Neuronal stem cell (in vitro differentiated cells): ENCODE data around the gene MAP4K3.

ENCODE experiments used
- DNase-seq: peaks from one replicate; pipeline ENCODE4 v3.0.0-alpha.2; 2013; ENCODE audit warnings: low spot score
- H2AFZ ChIP-seq: one replicate; pipeline ENCODE4 v1.6.1; 2013; ENCODE audit warnings: mild to moderate bottlenecking, low read length, inconsistent platforms
- H2AK5ac ChIP-seq: 2 replicates; pipeline ENCODE4 v1.6.1; 2013; ENCODE audit warnings: low read depth, mild to moderate bottlenecking, inconsistent platforms, low read length, moderate library complexity, mixed read lengths
- H2BK120ac ChIP-seq: 2 replicates; pipeline ENCODE4 v1.6.1; 2013; ENCODE audit warnings: low read depth, mild to moderate bottlenecking, inconsistent platforms, low read length, moderate library complexity, mixed read lengths
- H2BK12ac ChIP-seq: one replicate; pipeline ENCODE4 v1.6.1; 2013; ENCODE audit warnings: low read length, inconsistent platforms
- H2BK15ac ChIP-seq: 2 replicates; pipeline ENCODE4 v1.6.1; 2013; ENCODE audit warnings: mild to moderate bottlenecking, low read length, inconsistent platforms, mixed read lengths
- H2BK5ac ChIP-seq: one replicate; pipeline ENCODE4 v1.6.1; 2013; ENCODE audit warnings: inconsistent platforms, mild to moderate bottlenecking, low read length, moderate library complexity
- H3K14ac ChIP-seq: one replicate; pipeline ENCODE4 v1.6.1; 2013; ENCODE audit warnings: low read length, inconsistent platforms
- H3K18ac ChIP-seq: 2 replicates; pipeline ENCODE4 v1.6.1; 2013; ENCODE audit warnings: low read length, inconsistent platforms
- H3K23ac ChIP-seq: 2 replicates; pipeline ENCODE4 v1.6.1; 2013; ENCODE audit warnings: low read depth, mild to moderate bottlenecking, mixed read lengths, low read length, inconsistent platforms; ENCODE audit not compliant: poor library complexity
- H3K27ac ChIP-seq: replicated peaks from 3 replicates; pipeline ENCODE4 v1.5.1; 2013; ENCODE audit warnings: low read length, inconsistent platforms
- H3K27me3 ChIP-seq, 3 experiments: 2 replicates each; pipeline ENCODE4 v1.6.1; 2013; ENCODE audit warnings: low read length in 3 of 3, mild to moderate bottlenecking in 2 of 3, inconsistent platforms in 1 of 3, low read depth in 1 of 3, mixed read lengths in 1 of 3, moderate library complexity in 1 of 3; ENCODE audit not compliant: control insufficient read depth in 3 of 3, insufficient read depth in 3 of 3
- H3K36me3 ChIP-seq, 2 donors: replicated peaks in 1 of 2; 2 replicates each; pipeline ENCODE4 v1.6.1; 2013; ENCODE audit warnings: low read length in 2 of 2; ENCODE audit not compliant: control insufficient read depth in 2 of 2, insufficient read depth in 2 of 2
- H3K4ac ChIP-seq: 2 replicates; pipeline ENCODE4 v1.6.1; 2013; ENCODE audit warnings: inconsistent platforms, mild to moderate bottlenecking, low read length, moderate library complexity
- H3K4me1 ChIP-seq, 2 donors: 1 replicate in 1 of 2; 2 replicates in 1 of 2; pipeline ENCODE4 v1.6.1; 2013; ENCODE audit warnings: low read length in 2 of 2, low read depth in 1 of 2; ENCODE audit not compliant: control insufficient read depth in 2 of 2, insufficient read depth in 1 of 2
- H3K4me2 ChIP-seq: one replicate; pipeline ENCODE4 v1.6.1; 2013; ENCODE audit warnings: mild to moderate bottlenecking, low read length, inconsistent platforms; ENCODE audit not compliant: insufficient read depth, poor library complexity, severe bottlenecking
- H3K4me3 ChIP-seq, 2 donors: 2 replicates each; pipeline ENCODE4 v1.5.1; 2013; ENCODE audit warnings: low read length in 2 of 2, mild to moderate bottlenecking in 2 of 2, inconsistent platforms in 1 of 2, moderate library complexity in 1 of 2
- H3K79me1 ChIP-seq: one replicate; pipeline ENCODE4 v1.6.1; 2013; ENCODE audit warnings: low read depth, mild to moderate bottlenecking, inconsistent platforms, low read length, moderate library complexity
- H3K9ac ChIP-seq: one replicate; pipeline ENCODE4 v1.6.1; 2013; ENCODE audit warnings: mild to moderate bottlenecking, low read depth, low read length, inconsistent platforms; ENCODE audit not compliant: poor library complexity
- H3K9me3 ChIP-seq, 2 donors: replicated peaks in 1 of 2; 2 replicates each; pipeline versions ENCODE3 to v1.6.1; 2013; ENCODE audit warnings: low read length in 2 of 2, mild to moderate bottlenecking in 2 of 2, inconsistent platforms in 1 of 2, low read depth in 1 of 2, mixed read lengths in 1 of 2, moderate library complexity in 1 of 2; ENCODE audit not compliant: control insufficient read depth in 2 of 2, insufficient read depth in 1 of 2
- H4K8ac ChIP-seq: one replicate; pipeline ENCODE4 v1.6.1; 2013; ENCODE audit warnings: low read depth, mild to moderate bottlenecking, inconsistent platforms, low read length, moderate library complexity
- H4K91ac ChIP-seq: one replicate; pipeline ENCODE4 v1.6.1; 2013; ENCODE audit warnings: low read length, low read depth, mild to moderate bottlenecking, inconsistent platforms; ENCODE audit not compliant: poor library complexity
- WGBS, 2 donors: extraction: QIAGEN DNeasy Blood & Tissue Kit; methylation state at CpG; one replicate each; pipeline ENCODE4 v1.1.7; 2013; ENCODE audit warnings: missing lambda C conversion rate in 2 of 2, mixed read lengths in 1 of 2; ENCODE audit not compliant: insufficient read length in 2 of 2, insufficient replicate concordance in 1 of 2; ENCODE audit errors: extremely low coverage in 2 of 2; 5-methylcytosine and 5-hydroxymethylcytosine counted together

Gene MAP4K3

DNA sequence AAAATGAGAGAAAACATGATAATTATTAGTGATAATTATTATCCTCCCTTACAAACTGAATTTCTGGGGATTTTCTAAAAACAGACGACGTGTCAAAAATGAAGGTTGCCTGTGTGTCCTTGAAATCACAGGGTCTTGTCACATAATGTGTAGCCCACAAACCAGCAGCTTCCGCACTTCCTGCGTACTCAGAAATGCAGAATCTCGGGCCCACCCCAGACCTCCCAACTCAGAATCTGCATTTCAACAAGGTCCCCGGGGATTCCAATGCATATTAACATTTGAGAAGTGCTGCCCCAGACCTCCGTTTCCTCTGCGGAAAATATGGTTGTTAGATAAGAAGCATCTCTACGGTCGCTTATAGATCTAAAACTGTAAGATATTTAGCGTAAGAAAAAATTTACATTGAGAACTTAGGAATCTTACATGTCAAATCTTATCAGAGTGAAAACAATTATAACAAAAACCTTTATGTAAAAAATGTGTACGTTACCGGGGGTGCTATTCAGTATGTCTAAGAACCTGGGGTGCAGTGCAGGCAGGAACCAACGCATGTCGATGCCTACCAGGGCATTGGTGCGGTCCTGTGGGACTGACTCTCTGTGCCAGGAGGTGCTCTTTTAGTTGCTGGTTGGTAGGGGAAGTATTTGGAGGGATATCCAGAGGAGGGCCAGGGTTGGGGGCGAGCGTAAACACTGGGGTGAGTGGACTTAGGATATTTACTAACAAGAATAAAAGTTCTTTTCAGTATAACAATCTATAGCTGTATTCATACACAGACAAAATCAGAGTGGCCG, 208.5 kb downstream of the MAP4K3 start:
- Histone ChIP-seq H3K4me3 (peak overlapping the region; percentile 26 to 67), H2BK12ac (no peak overlapping the region), H3K27ac (no peak overlapping the region), H3K4me1 (peaks cover 0 to 2% of the 10 kb centered on the region in 2 donors), H3K18ac (no peak overlapping the region), H2BK5ac (no peak overlapping the region), H2BK120ac (no peak overlapping the region), H2AFZ (peak overlapping the region; percentile 86), H3K4me2 (peak overlapping the region; percentile 84), H4K8ac (no peak overlapping the region), H4K91ac (no peak overlapping the region), H2BK15ac (no peak overlapping the region), H3K36me3 (no peaks in the 10 kb centered on the region), H3K79me1 (no peaks in the 10 kb centered on the region), H3K9ac (no peak overlapping the region), H2AK5ac (no peak overlapping the region), H3K4ac (no peak overlapping the region), H3K9me3 (no peaks in the 10 kb centered on the region), H3K27me3 (no peaks in the 10 kb centered on the region), H3K14ac (no peak overlapping the region), H3K23ac (no peak overlapping the region)
- DNase-seq = peak; percentile 33
- WGBS, 2 donors = no CpG with 5 or more reads among the region's 19 CpGs

DNA sequence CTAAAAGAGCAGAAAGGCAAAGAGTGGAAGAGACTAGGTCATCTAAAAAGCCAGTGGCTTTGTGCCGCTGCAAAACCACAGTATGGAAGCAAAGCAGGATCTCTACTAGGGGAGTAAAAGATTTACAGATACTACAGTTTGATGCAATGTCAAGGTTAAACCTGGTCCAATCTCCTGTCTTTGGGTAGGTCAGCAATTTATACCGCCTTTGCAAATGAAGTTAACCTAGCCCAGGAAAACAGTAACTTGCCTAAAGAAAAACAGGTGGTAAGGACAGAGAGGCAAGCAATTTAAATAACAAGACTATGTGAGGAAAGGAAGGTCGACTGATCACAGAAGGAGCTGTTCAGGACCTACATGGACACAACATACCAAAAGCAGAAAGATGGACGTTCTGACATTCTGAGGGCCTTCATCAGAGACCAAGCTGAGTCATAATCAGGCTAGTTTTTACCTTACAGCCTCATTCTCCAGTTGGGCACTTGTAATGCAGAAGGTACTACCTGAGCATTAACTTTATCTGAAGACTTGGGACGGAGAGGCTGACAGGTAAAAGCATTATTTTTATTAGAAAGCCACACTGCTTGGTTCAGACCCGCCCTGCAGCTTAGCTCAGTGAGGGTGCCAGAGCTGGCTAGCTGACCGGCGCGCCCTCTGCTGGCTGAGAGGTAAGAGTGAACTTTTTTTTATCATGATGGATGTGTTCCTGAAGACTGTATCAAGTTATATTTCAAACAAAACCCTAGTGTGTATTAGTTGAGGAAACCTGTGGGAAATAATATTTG, 209.3 kb downstream of the MAP4K3 start:
- no peak overlapping the region for H3K9ac ChIP-seq
- DNase-seq = peak; percentile 54
- H3K4ac ChIP-seq = no peak overlapping the region
- H3K23ac ChIP-seq = no peak overlapping the region
- H2BK120ac ChIP-seq = no peak overlapping the region
- no peak overlapping the region for H2BK12ac ChIP-seq
- H2AFZ ChIP-seq = peak overlapping the region; percentile 86
- H2AK5ac ChIP-seq = no peak overlapping the region
- H3K9me3 ChIP-seq = no peaks in the 10 kb centered on the region
- no peaks in the 10 kb centered on the region for H3K36me3 ChIP-seq
- no peak overlapping the region for H3K14ac ChIP-seq
- no peak overlapping the region for H4K91ac ChIP-seq
- no peaks in the 10 kb centered on the region for H3K27me3 ChIP-seq
- no peaks in the 10 kb centered on the region for H3K79me1 ChIP-seq
- peaks cover 0 to 2% of the 10 kb centered on the region in 2 donors for H3K4me1 ChIP-seq
- no peak overlapping the region for H2BK15ac ChIP-seq
- no peak overlapping the region for H3K18ac ChIP-seq
- H4K8ac ChIP-seq = no peak overlapping the region
- H2BK5ac ChIP-seq = no peak overlapping the region
- no peak overlapping the region for H3K27ac ChIP-seq
- peak overlapping the region in 1 of 2 donors; percentile 8 for H3K4me3 ChIP-seq
- H3K4me2 ChIP-seq = no peak overlapping the region
- WGBS, 2 donors = no CpG with 5 or more reads among the region's 9 CpGs

- Histone ChIP-seq H3K4me3 (no peak overlapping the region), H3K27me3 (no peaks in the 10 kb centered on the region), H2BK120ac (no peak overlapping the region), H2AFZ (no peak overlapping the region), H2AK5ac (no peak overlapping the region), H3K4ac (no peak overlapping the region), H3K23ac (no peak overlapping the region), H4K8ac (no peak overlapping the region), H4K91ac (no peak overlapping the region), H2BK15ac (no peak overlapping the region), H3K9me3 (no peaks in the 10 kb centered on the region), H3K4me1 (peaks cover 0 to 2% of the 10 kb centered on the region in 2 donors), H3K36me3 (no peaks in the 10 kb centered on the region), H3K14ac (no peak overlapping the region), H3K9ac (no peak overlapping the region), H2BK5ac (no peak overlapping the region), H3K79me1 (no peaks in the 10 kb centered on the region), H3K18ac (no peak overlapping the region), H2BK12ac (no peak overlapping the region), H3K27ac (no peak overlapping the region), H3K4me2 (no peak overlapping the region)
- no peak for DNase-seq
- no CpG with 5 or more reads among the region's 1 CpG for WGBS, 2 donors
These were observed 211.5 kb downstream of the MAP4K3 start for GRCh38 chr2:39225567-39225966.

GRCh38 chr2:39223909-39224308, 213.2 kb downstream of the MAP4K3 start:
- no peak overlapping the region for H3K18ac ChIP-seq
- no peak overlapping the region for H3K4me3 ChIP-seq
- H3K9me3 ChIP-seq = no peaks in the 10 kb centered on the region
- H3K4me1 ChIP-seq = peaks cover 0 to 4% of the 10 kb centered on the region in 2 donors
- no peak overlapping the region for H2BK120ac ChIP-seq
- H4K91ac ChIP-seq = no peak overlapping the region
- no peak overlapping the region for H2BK12ac ChIP-seq
- H4K8ac ChIP-seq = no peak overlapping the region
- no peak overlapping the region for H3K4ac ChIP-seq
- H3K14ac ChIP-seq = no peak overlapping the region
- H3K36me3 ChIP-seq = no peaks in the 10 kb centered on the region
- no CpG with 5 or more reads among the region's 1 CpG for WGBS, 2 donors
- H3K27me3 ChIP-seq = no peaks in the 10 kb centered on the region
- H3K79me1 ChIP-seq = no peaks in the 10 kb centered on the region
- no peak overlapping the region for H3K4me2 ChIP-seq
- no peak overlapping the region for H2BK5ac ChIP-seq
- no peak overlapping the region for H2BK15ac ChIP-seq
- no peak overlapping the region for H2AFZ ChIP-seq
- H3K23ac ChIP-seq = no peak overlapping the region
- H2AK5ac ChIP-seq = no peak overlapping the region
- H3K27ac ChIP-seq = no peak overlapping the region
- no peak for DNase-seq
- H3K9ac ChIP-seq = no peak overlapping the region
